Fibroblast of pulmonary artery (primary cell): ENCODE data around the gene PER1.

Experiments used
- DNase-seq: peaks from one replicate; pipeline ENCODE4 v3.0.0-alpha.2; 2010; ENCODE audit warnings: low read depth
- H3K4me3 ChIP-seq: replicated peaks from 2 replicates; pipeline ENCODE4 v1.5.1; 2011; ENCODE audit warnings: low read depth, mild to moderate bottlenecking, control low read depth, low read length, moderate library complexity
- TF ChIP-seq, protein P1 (sequence below): IDR thresholded peaks from 2 replicates; pipeline ENCODE4 v1.5.1; 2011; ENCODE audit warnings: mild to moderate bottlenecking, control low read depth, low read length, inconsistent platforms; ENCODE audit errors: missing control alignments

PER1 gene

DNA sequence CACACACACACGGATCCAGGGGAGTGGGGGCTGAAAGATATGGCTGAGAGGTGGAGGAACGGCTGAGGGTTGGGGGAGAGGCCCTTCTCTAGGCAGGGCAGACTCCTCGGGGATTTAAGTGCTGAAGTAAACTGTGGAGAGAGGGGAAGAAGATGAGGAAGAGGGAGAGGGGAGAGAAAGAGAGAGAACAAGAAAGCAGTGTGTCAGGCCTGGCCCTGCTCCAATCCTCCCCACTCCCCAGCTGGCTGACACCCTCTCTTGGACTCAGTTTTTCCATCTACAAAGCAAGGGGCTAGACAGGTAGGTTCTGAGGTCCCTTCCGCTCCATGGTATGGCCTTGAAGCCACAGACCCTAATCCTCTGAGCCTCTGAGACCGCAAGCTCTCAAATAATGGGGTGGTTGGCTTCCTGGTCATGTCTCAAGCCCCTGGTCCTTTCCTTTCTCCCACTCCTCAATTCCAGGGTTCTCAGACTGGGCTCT, 8.6 kb upstream of the PER1 start:
- DNase-seq, result no peak
- H3K4me3 ChIP-seq, result peak overlapping the region; percentile 12
- TF ChIP-seq, protein P1, sequence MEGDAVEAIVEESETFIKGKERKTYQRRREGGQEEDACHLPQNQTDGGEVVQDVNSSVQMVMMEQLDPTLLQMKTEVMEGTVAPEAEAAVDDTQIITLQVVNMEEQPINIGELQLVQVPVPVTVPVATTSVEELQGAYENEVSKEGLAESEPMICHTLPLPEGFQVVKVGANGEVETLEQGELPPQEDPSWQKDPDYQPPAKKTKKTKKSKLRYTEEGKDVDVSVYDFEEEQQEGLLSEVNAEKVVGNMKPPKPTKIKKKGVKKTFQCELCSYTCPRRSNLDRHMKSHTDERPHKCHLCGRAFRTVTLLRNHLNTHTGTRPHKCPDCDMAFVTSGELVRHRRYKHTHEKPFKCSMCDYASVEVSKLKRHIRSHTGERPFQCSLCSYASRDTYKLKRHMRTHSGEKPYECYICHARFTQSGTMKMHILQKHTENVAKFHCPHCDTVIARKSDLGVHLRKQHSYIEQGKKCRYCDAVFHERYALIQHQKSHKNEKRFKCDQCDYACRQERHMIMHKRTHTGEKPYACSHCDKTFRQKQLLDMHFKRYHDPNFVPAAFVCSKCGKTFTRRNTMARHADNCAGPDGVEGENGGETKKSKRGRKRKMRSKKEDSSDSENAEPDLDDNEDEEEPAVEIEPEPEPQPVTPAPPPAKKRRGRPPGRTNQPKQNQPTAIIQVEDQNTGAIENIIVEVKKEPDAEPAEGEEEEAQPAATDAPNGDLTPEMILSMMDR, result no peak

- TF ChIP-seq, protein P1, result no peak
- H3K4me3 ChIP-seq, result no peak overlapping the region
Observed at GRCh38 chr17:8160224-8160577, 8.0 kb upstream of the PER1 start.

DNA sequence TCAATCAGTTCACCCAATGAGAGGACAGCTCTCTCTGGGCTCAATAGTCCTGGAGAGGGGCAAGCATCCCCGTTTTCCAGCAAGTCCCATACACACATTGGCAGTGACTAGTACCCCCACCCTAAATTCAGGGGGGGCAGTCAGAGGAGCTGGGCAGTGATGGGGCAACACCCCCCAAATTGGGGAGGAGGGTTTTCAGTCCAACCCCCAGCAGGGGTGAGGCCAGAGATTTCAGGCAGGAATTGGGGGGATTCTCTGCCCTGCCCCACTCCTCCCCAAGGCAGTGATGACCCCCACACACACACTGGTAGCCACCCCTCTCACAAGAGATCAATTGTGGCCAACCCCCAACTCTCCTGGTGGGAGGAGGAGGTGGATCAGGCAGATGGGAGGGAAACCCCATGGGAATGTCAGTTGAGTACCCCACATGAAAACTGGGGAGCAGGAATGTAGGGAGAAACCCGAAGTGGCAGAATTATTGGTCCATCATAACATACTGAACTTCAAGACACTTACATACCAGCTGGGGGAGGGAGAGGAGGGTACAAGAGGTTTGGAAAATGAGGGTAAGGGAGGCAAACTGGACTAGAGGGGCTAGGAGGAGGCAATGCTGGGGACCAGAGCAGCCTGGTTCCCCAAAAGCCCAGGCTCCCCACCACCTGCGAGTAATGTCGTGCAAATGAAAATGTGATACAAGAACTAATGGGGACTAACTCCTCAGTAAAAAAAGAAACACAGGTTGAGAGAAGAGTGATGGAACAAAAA, 7.4 kb upstream of the PER1 start:
- TF ChIP-seq, protein P1, result no peak
- no peak for DNase-seq
- no peak overlapping the region for H3K4me3 ChIP-seq

More at GRCh38 chr17:8160224-8160577, 8.0 kb upstream of the PER1 start:
- DNase-seq, result no peak

DNA sequence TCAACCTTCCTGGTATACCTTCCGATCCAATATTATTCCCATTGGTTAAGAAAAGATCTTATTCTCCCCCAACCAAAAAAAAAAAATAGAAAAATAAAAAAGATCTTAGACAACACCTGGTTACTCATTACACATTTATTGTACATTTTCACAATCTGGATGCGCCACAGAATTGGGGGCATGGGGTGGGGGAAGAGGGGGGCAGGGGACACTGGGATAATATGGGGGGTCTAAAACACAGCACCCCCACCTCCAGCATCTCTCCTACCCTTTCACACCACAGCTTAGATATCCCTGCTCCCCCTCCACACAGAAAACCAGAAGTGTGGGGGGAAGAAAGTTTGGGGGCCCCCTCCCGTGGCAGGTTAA, 6.8 kb upstream of the PER1 start:
- no peak for DNase-seq
- H3K4me3 ChIP-seq, result no peak overlapping the region
- TF ChIP-seq, protein P1, result no peak

GRCh38 chr17:8158267-8159031, 6.2 kb upstream of the PER1 start:
- TF ChIP-seq, protein P1, result peak; percentile 89
- peak; percentile 94 for DNase-seq
- H3K4me3 ChIP-seq, result peak overlapping the region; percentile 12

DNA sequence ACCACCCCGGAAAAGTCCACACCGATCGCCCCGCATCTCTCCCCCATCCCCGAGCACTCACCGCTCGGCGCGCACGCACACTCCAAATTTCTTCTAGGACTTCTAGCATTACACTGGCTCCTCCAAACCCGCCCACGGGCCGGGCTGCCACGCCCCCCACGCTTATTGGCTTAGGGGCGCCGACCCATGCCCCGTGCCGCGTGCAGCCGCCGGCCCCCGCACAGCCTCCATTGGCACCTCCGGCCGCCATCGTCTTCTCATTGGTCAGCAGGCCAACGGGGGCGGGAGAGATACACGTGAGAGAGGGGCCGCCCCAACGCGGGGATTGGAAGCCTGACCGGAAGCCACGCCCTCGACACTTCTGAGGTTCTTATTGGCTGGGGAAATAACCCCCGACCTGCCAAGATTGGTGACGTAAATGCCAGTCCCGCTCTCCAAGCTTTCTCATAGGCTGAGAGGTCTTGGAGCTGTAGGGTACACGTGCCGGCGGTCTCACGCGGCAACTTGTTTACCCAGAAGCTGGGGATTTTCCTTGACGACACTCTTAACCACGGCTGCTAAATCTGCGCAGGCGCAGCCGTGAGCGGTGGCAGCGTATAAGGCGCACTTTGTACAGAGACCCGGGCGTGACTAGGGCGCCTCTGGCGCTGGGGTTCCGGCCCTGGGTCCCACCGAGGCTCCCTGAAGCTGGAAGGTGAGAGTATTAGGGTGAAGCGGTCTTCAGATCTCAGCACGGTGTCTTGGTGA, 4.2 kb upstream of the PER1 start:
- H3K4me3 ChIP-seq, result peak overlapping the region; percentile 79
- peak; percentile 100 for DNase-seq
- TF ChIP-seq, protein P1, result no peak
